CD8-positive, alpha-beta memory T cell (primary cell): Measurements from ENCODE around the gene JADE2. TPM values are rescaled to one million over a fixed set of nuclear protein-coding genes. Genes with fewer than 3 reads are reported as not detected.

Source experiments
- CTCF ChIA-PET: fragments of 350-600 bp; sonication (Branson Sonifier 250); formaldehyde crosslinking; loops from one replicate; lab custom pipeline; 2021; ENCODE audit warnings: antibody characterized with exemption; lab: Charles Lee
- POLR2A ChIA-PET: fragments of 350-600 bp; sonication (Branson Sonifier 250); formaldehyde crosslinking; loops from one replicate; lab custom pipeline; 2021; ENCODE audit warnings: antibody characterized with exemption; lab: Charles Lee
- DNase-seq, 5 donors: peaks; one replicate each; pipeline versions ENCODE4 v3.0.0 to v3.0.0-alpha.2; 2020 to 2022; ENCODE audit warnings: mixed read lengths in 1 of 5
- H3K27ac ChIP-seq: one replicate; pipeline ENCODE4 v1.7.0; 2013; ENCODE audit warnings: low read depth, mild to moderate bottlenecking, low read length, moderate library complexity
- H3K27me3 ChIP-seq: 2 replicates; pipeline ENCODE4 v1.7.0; 2013; ENCODE audit warnings: low read length, mild to moderate bottlenecking; ENCODE audit not compliant: insufficient read depth, poor library complexity, severe bottlenecking
- H3K36me3 ChIP-seq: 2 replicates; pipeline ENCODE4 v1.7.0; 2013; ENCODE audit warnings: mild to moderate bottlenecking, low read length, moderate library complexity; ENCODE audit not compliant: insufficient read depth
- H3K4me1 ChIP-seq: 2 replicates; pipeline ENCODE4 v1.7.0; 2013; ENCODE audit warnings: mild to moderate bottlenecking, low read length, moderate library complexity; ENCODE audit not compliant: insufficient read depth
- H3K4me3 ChIP-seq: 2 replicates; pipeline ENCODE4 v1.7.0; 2013; ENCODE audit warnings: mild to moderate bottlenecking, low read length
- H3K9me3 ChIP-seq: 2 replicates; pipeline ENCODE4 v1.7.0; 2013; ENCODE audit warnings: mild to moderate bottlenecking, low read length
- H3K27ac Mint-ChIP-seq, 8 donors: one replicate each; pipeline ENCODE4 v1.8.0; 2020 to 2021; ENCODE audit warnings: mixed read lengths in 8 of 8, mild to moderate bottlenecking in 6 of 8, inconsistent platforms in 3 of 8, moderate library complexity in 3 of 8
- H3K27me3 Mint-ChIP-seq, 2 donors: one replicate each; pipeline ENCODE4 v1.8.0; 2020 to 2021; ENCODE audit warnings: mixed read lengths in 2 of 2, mild to moderate bottlenecking in 1 of 2, moderate library complexity in 1 of 2
- H3K36me3 Mint-ChIP-seq, 3 donors: one replicate each; pipeline ENCODE4 v1.8.0; 2020 to 2021; ENCODE audit warnings: mixed read lengths in 3 of 3, inconsistent platforms in 1 of 3, mild to moderate bottlenecking in 1 of 3
- H3K4me1 Mint-ChIP-seq, 3 donors: one replicate each; pipeline ENCODE4 v1.8.0; 2020 to 2021; ENCODE audit warnings: mixed read lengths in 3 of 3, inconsistent platforms in 1 of 3, mild to moderate bottlenecking in 1 of 3
- H3K4me3 Mint-ChIP-seq, 7 donors: one replicate each; pipeline ENCODE4 v1.8.0; 2020 to 2021; ENCODE audit warnings: mixed read lengths in 7 of 7, mild to moderate bottlenecking in 6 of 7, moderate library complexity in 4 of 7, inconsistent platforms in 2 of 7
- H3K9me3 Mint-ChIP-seq, 5 donors: one replicate each; pipeline ENCODE4 v1.8.0; 2020 to 2022; ENCODE audit warnings: mixed read lengths in 5 of 5, mild to moderate bottlenecking in 3 of 5, moderate library complexity in 2 of 5, inconsistent platforms in 1 of 5
- polyA plus RNA-seq: library from polyadenylated mRNA; unstranded; fragments of 300-500 nt; fragmentation: Illumina TruSeq; gene quantifications from one replicate; pipeline ENCODE4 v1.2.3, GENCODE V29; 2021
- total RNA-seq, 2 experiments: library from RNA; stranded (reverse); gene quantifications; one replicate each; pipeline ENCODE4 v1.2.3, GENCODE V29; 2021

The JADE2 gene
- total and polyA plus RNA-seq, 3 experiments from 2014 or later = 47.1 to 107 (median 105) TPM

GRCh38 chr5:134536876-134537275 is 11.4 kb downstream of the JADE2 start:
- Mint-ChIP-seq H3K36me3 (peaks cover 0 to 84% (median 10%) of the 10 kb centered on the region in 3 donors), H3K27me3 (no peaks in the 10 kb centered on the region), H3K27ac (peak overlapping the region in 7 of 8 donors; percentile 17 to 90 (median 81)), H3K4me1 (peaks cover 62 to 79% (median 62%) of the 10 kb centered on the region in 3 donors), H3K9me3 (no peaks in the 10 kb centered on the region), H3K4me3 (peak overlapping the region in 5 of 7 donors; percentile 12 to 83 (median 40))
- H3K4me1 ChIP-seq = peaks cover 54% of the 10 kb centered on the region
- CTCF ChIA-PET = interaction anchor here (1.2 kb wide), 1 partner anchor 9 kb away, joined by 6 read pairs; no protein-coding TSS in a partner anchor
- peak in 1 of 5 donors; percentile 17 for DNase-seq
- no peak overlapping the region for H3K27ac ChIP-seq
- H3K36me3 ChIP-seq = peaks cover 44% of the 10 kb centered on the region
- H3K4me3 ChIP-seq = no peak overlapping the region
- H3K27me3 ChIP-seq = no peaks in the 10 kb centered on the region
- POLR2A ChIA-PET = interaction anchor here (0.5 to 1.0 kb wide), 3 partner anchors 12 to 94 kb away, joined by 3 to 7 read pairs (median 5); no protein-coding TSS in a partner anchor
- H3K9me3 ChIP-seq = no peaks in the 10 kb centered on the region

GRCh38 chr5:134537297-134537696 is 11.8 kb downstream of the JADE2 start:
- peak overlapping the region in 6 of 8 donors; percentile 62 to 90 (median 84) for H3K27ac Mint-ChIP-seq
- no peaks in the 10 kb centered on the region for H3K27me3 Mint-ChIP-seq
- Histone ChIP-seq H3K4me3 (no peak overlapping the region), H3K27me3 (no peaks in the 10 kb centered on the region), H3K4me1 (peaks cover 49% of the 10 kb centered on the region), H3K27ac (no peak overlapping the region), H3K9me3 (no peaks in the 10 kb centered on the region), H3K36me3 (peaks cover 44% of the 10 kb centered on the region)
- H3K4me1 Mint-ChIP-seq = peaks cover 58 to 79% (median 59%) of the 10 kb centered on the region in 3 donors
- ChIA-PET POLR2A (interaction anchor here (1.0 to 1.5 kb wide), 2 partner anchors 14 kb away, joined by 3 read pairs; no protein-coding TSS in a partner anchor), CTCF (interaction anchor here (1.2 kb wide), 1 partner anchor 10 kb away, joined by 6 read pairs; no protein-coding TSS in a partner anchor)
- H3K4me3 Mint-ChIP-seq = peak overlapping the region in 3 of 7 donors; percentile 40 to 83 (median 44)
- no peaks in the 10 kb centered on the region for H3K9me3 Mint-ChIP-seq
- H3K36me3 Mint-ChIP-seq = peaks cover 0 to 83% (median 11%) of the 10 kb centered on the region in 3 donors
- DNase-seq = peak in 1 of 5 donors; percentile 9

DNA sequence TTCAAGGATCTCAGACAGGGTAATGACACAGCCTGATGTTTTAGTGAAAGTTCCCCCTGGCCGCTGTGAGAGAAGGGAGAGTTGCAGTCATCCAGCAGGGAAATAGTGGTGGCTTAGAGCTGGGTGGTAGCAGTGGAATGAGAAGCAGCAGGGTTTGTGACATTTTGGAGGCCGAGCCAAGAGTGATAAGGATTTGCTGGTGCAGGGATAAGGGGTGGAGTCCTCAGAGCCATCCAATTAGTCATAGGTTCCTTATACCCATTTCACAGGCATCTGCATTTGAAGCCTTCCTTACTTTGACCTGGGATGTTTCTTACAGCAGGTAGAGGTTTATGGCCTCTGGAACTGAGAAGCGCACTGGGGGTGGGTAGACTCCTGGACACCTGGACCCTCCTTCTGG is 12.8 kb downstream of the JADE2 start:
- ChIA-PET CTCF (interaction anchor here (1.2 kb wide), 1 partner anchor 49 kb away, joined by 3 read pairs; no protein-coding TSS in a partner anchor), POLR2A (interaction anchor here (1.5 kb wide), 1 partner anchor 15 kb away, joined by 3 read pairs; no protein-coding TSS in a partner anchor)
- Histone ChIP-seq H3K36me3 (peaks cover 44% of the 10 kb centered on the region), H3K9me3 (no peaks in the 10 kb centered on the region), H3K4me3 (no peak overlapping the region), H3K27me3 (no peaks in the 10 kb centered on the region), H3K27ac (no peak overlapping the region), H3K4me1 (peaks cover 40% of the 10 kb centered on the region)
- Mint-ChIP-seq H3K36me3 (peaks cover 0 to 78% (median 11%) of the 10 kb centered on the region in 3 donors), H3K9me3 (no peaks in the 10 kb centered on the region), H3K4me3 (peak overlapping the region in 1 of 7 donors; percentile 15), H3K4me1 (peaks cover 48 to 69% (median 51%) of the 10 kb centered on the region in 3 donors), H3K27me3 (no peaks in the 10 kb centered on the region), H3K27ac (peak overlapping the region in 4 of 8 donors; percentile 30 to 76 (median 50))
- DNase-seq = no peak

DNA sequence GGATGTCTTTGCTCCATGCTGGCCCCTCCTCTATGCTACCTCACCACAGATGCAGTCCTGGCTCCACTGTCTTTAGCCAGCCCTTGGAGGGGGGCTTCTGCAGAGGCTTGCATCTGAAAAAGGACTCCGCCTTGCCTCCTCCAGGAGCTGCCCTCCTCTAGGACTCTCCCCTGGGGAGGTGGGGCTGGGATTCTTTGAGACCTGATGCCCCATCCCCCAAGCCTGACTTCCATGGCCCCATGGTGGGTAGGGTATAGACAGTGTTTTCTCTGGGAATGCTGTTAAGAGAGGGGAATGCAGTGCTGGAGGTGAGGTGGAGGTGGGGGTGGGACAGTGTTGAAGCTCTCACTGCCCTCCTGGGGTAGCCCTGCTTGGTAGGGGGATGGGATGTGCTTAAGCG is 14.3 kb downstream of the JADE2 start:
- CTCF ChIA-PET = interaction anchor here (1.2 to 1.6 kb wide), 2 partner anchors 14 to 128 kb away, joined by 5 to 6 read pairs; partner anchors contain the start of gene CDKN2AIPNL

DNA sequence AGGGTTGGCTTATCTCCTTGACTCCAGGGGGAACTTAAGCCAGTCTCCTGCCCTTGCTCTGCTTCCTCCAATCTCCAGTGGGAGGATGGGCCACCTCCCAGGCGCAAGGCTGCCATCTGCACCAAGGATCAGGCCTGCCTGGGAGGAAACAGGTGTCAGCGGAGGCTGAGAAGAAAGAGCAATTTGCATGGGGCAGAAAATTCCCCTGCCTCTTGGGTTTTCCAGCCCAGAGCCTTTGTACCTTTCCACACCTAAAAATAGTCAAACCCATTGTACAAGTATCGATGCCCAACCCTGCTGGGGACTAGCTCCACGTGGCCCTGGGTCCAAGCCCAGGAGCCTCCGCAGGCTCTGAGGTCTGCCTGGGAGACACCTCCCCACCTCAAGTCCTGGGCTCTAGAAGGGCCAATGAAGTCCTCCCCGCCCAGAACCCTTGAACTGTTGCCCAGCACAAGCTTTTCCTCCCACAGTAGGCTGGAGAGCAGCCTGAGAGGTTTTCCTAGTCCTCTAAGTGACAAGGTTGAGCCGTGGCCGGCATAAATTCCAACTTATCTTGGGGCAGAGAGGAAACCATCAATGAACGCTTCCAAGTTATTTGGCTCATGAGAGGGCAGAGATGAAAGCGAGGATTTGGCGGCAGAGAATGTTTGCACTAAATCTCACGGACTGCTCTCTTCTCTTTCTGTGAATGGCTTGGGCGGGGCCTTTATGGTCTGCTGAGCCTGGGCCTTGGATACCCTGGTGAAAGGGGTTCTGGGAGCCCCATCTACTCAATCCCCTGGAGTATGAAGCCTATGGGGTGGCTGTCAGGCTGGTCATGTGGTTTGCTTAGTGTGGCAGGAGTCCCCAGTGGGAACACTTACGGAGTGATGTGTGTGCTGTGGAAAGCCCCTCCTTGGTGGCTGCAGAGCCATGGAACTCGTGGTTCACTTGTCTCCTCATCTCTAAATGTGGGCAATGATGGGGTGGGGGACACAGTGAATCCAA is 15.6 kb downstream of the JADE2 start:
- ChIA-PET POLR2A (interaction anchor here (0.6 kb wide), 1 partner anchor 16 kb away, joined by 4 read pairs; no protein-coding TSS in a partner anchor), CTCF (interaction anchor here (1.0 to 2.1 kb wide), 5 partner anchors 8 to 129 kb away, joined by 3 to 13 read pairs (median 5); partner anchors contain the start of gene CDKN2AIPNL)
- Histone ChIP-seq H3K27me3 (no peaks in the 10 kb centered on the region), H3K27ac (no peak overlapping the region), H3K9me3 (no peaks in the 10 kb centered on the region), H3K36me3 (peaks cover 46% of the 10 kb centered on the region), H3K4me3 (no peak overlapping the region), H3K4me1 (peaks cover 39% of the 10 kb centered on the region)
- peaks cover 0 to 83% (median 10%) of the 10 kb centered on the region in 3 donors for H3K36me3 Mint-ChIP-seq
- peak overlapping the region in 1 of 7 donors; percentile 32 for H3K4me3 Mint-ChIP-seq
- peak in 1 of 5 donors; percentile 25 for DNase-seq
- H3K9me3 Mint-ChIP-seq = no peaks in the 10 kb centered on the region
- peak overlapping the region in 4 of 8 donors; percentile 7 to 78 (median 48) for H3K27ac Mint-ChIP-seq
- no peaks in the 10 kb centered on the region for H3K27me3 Mint-ChIP-seq
- peaks cover 49 to 68% (median 49%) of the 10 kb centered on the region in 3 donors for H3K4me1 Mint-ChIP-seq

More for the DNA sequence above, 14.3 kb downstream of the JADE2 start:
- Histone ChIP-seq H3K36me3 (peaks cover 44% of the 10 kb centered on the region), H3K27ac (no peak overlapping the region), H3K4me1 (peaks cover 40% of the 10 kb centered on the region), H3K9me3 (no peaks in the 10 kb centered on the region), H3K4me3 (no peak overlapping the region), H3K27me3 (no peaks in the 10 kb centered on the region)
- Mint-ChIP-seq H3K27ac (peak overlapping the region in 3 of 8 donors; percentile 11 to 68 (median 54)), H3K4me3 (no peak overlapping the region), H3K9me3 (no peaks in the 10 kb centered on the region), H3K27me3 (no peaks in the 10 kb centered on the region), H3K36me3 (peaks cover 0 to 81% (median 11%) of the 10 kb centered on the region in 3 donors), H3K4me1 (peaks cover 49 to 68% (median 51%) of the 10 kb centered on the region in 3 donors)
- peak in 1 of 5 donors; percentile 25 for DNase-seq
- POLR2A ChIA-PET = interaction anchor here (0.6 kb wide), 2 partner anchors 11 to 14 kb away, joined by 3 to 5 read pairs; no protein-coding TSS in a partner anchor

DNA sequence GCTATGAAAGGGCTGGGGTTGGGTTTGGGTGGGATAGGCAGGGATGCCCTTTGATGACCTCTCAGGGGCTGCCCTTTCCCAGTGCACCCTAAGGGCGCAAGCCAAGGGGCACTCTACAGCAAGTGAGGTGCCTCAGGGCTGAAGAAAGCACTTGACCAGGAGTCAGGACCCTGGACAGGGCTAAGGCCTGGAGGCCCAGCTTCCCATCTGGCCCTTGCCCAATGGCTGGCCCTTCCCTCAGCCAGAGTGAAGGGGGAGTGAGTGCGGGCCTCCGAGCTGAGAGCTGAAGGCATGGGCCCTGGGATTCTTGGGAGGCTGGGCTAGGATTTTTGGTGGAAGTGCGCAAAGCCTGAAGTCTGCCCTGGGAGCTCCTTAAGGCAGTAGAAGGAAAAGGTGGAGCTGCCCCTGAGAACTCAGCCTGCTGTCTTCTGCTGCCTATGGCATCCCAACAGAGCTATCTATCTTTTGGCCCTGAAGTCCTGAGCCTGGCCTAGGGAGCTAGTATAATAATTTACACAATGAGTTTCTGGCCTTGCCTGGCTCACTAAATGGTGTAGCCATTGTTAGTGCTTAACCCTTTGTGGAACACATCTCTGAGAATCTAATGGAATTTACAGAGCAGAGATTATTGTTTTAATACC is 16.4 kb downstream of the JADE2 start:
- Histone ChIP-seq H3K4me3 (no peak overlapping the region), H3K27ac (no peak overlapping the region), H3K4me1 (peaks cover 31% of the 10 kb centered on the region), H3K27me3 (no peaks in the 10 kb centered on the region), H3K9me3 (no peaks in the 10 kb centered on the region), H3K36me3 (peaks cover 42% of the 10 kb centered on the region)
- H3K9me3 Mint-ChIP-seq = no peaks in the 10 kb centered on the region
- H3K27me3 Mint-ChIP-seq = no peaks in the 10 kb centered on the region
- H3K36me3 Mint-ChIP-seq = peaks cover 0 to 81% (median 9%) of the 10 kb centered on the region in 3 donors
- peak overlapping the region in 3 of 8 donors; percentile 7 to 71 (median 47) for H3K27ac Mint-ChIP-seq
- peaks cover 43 to 63% (median 44%) of the 10 kb centered on the region in 3 donors for H3K4me1 Mint-ChIP-seq
- CTCF ChIA-PET = interaction anchor here (1.0 to 2.1 kb wide), 3 partner anchors 9 to 45 kb away, joined by 3 to 13 read pairs (median 3); no protein-coding TSS in a partner anchor
- POLR2A ChIA-PET = no interaction called here
- peak in 1 of 5 donors; percentile 14 for DNase-seq
- H3K4me3 Mint-ChIP-seq = no peak overlapping the region
